Endothelial cell of umbilical vein (primary cell): Measurements from ENCODE around the gene EHBP1L1.

Source experiments
- EZH2 ChIP-seq: IDR thresholded peaks from 2 replicates; pipeline ENCODE4 v1.6.1; 2012; ENCODE audit warnings: borderline replicate concordance, low read depth, mild to moderate bottlenecking, moderate library complexity, low read length, inconsistent platforms; ENCODE audit not compliant: severe bottlenecking
- POLR2A ChIP-seq: IDR thresholded peaks from 2 replicates; pipeline ENCODE4 v1.6.1; 2012; ENCODE audit warnings: low read depth, mild to moderate bottlenecking, control low read depth, low read length
- POLR2AphosphoS5 ChIP-seq: IDR thresholded peaks from 2 replicates; pipeline ENCODE4 v1.6.1; 2012; ENCODE audit warnings: low read depth, mild to moderate bottlenecking, control low read depth, low read length, moderate library complexity; ENCODE audit not compliant: insufficient read depth
- TF ChIP-seq, protein P1 (sequence below), 2 donors: IDR thresholded peaks; 1 replicate in 1 of 2; 2 replicates in 1 of 2; pipeline ENCODE4 v1.5.1; 2011; ENCODE audit warnings: low read length in 2 of 2, mild to moderate bottlenecking in 2 of 2, moderate library complexity in 2 of 2, control low read depth in 1 of 2, inconsistent platforms in 1 of 2, low read depth in 1 of 2; ENCODE audit not compliant: insufficient read depth in 1 of 2; ENCODE audit errors: extremely low read depth in 1 of 2
- TF ChIP-seq, protein P2 (sequence below): IDR thresholded peaks from 2 replicates; pipeline ENCODE4 v1.6.1; 2011; ENCODE audit not compliant: insufficient read depth, insufficient read length

DNA sequence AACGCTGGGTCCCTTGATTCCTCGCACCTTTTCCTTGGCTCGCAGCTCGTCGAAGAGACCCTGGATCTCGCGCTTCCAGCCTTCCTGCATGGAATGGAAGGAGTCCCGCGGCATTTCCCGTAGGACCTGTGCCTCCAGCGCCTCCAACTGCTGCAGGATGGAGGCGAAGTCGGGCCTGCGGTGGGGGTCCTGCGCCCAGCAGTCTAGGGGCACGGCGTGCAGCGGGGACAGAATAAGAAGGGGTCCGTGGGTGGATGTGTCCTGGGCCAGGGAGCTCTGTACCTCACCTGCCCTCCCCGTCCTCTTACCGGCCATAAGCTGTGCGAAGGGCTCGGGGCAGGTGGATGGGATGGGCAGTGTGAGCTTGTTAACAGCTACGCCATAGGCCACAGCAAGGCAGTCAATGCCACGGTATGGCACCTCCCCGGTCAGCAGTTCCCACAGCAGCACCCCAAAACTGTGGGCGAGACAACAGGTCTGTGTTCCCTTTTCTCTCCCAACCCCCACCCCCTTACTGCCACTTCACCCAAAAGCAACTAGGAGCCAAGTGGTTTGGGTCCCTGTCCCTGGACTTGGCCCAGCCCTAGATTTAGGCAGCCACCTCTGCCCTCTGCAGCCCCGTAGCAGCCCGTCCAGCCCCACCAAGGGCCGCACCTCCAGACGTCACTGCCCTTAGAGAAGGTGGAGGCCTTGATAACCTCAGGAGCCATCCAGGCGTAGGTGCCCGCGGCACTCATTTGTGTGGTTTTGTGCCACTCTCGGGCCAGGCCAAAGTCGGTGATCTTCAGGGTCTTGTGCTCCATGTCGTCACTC, 32.0 kb downstream of the EHBP1L1 start:
- TF ChIP-seq POLR2A, result no peak
- TF ChIP-seq, protein P1, sequence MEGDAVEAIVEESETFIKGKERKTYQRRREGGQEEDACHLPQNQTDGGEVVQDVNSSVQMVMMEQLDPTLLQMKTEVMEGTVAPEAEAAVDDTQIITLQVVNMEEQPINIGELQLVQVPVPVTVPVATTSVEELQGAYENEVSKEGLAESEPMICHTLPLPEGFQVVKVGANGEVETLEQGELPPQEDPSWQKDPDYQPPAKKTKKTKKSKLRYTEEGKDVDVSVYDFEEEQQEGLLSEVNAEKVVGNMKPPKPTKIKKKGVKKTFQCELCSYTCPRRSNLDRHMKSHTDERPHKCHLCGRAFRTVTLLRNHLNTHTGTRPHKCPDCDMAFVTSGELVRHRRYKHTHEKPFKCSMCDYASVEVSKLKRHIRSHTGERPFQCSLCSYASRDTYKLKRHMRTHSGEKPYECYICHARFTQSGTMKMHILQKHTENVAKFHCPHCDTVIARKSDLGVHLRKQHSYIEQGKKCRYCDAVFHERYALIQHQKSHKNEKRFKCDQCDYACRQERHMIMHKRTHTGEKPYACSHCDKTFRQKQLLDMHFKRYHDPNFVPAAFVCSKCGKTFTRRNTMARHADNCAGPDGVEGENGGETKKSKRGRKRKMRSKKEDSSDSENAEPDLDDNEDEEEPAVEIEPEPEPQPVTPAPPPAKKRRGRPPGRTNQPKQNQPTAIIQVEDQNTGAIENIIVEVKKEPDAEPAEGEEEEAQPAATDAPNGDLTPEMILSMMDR (IDR thresholded peaks at IDR 0.05; ENCODE audit: extremely low read depth in 1 of 2, insufficient read depth in 1 of 2, low read depth in 1 of 2, low read length in 2 of 2), result no peak
- no peak for TF ChIP-seq EZH2
- TF ChIP-seq, protein P2, sequence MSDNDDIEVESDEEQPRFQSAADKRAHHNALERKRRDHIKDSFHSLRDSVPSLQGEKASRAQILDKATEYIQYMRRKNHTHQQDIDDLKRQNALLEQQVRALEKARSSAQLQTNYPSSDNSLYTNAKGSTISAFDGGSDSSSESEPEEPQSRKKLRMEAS, result no peak
- TF ChIP-seq POLR2AphosphoS5, result no peak
